ENCODE measurements around the gene C9. TPM values are rescaled to one million over a fixed set of nuclear protein-coding genes. Genes with fewer than 3 reads are reported as not detected.

Gene C9
- total and polyA plus RNA-seq, 2 experiments from 2014 or later: not detected

- Mint-ChIP-seq H3K27ac (no peak overlapping the region), H3K36me3 (ENCODE audit: low read depth) (no peaks in the 10 kb centered on the region; the same call in 2 of the 3 replicates), H3K4me3 (no peak overlapping the region), H3K4me1 (no peaks in the 10 kb centered on the region), H3K9me3 (peaks cover 4% of the 10 kb centered on the region; the same call in 1 of the 3 replicates), H3K27me3 (ENCODE audit: insufficient read depth, low read depth, poor library complexity) (peaks cover 4% of the 10 kb centered on the region)
- no peak overlapping the region for H3K4me3 ChIP-seq
- no peak overlapping the region for H3K27ac ChIP-seq (ENCODE audit: low read depth)
- H3K4me2 ChIP-seq: no peak overlapping the region
- no peaks in the 10 kb centered on the region for H3K9me2 ChIP-seq (ENCODE audit: insufficient read depth)
- H3K27me3 ChIP-seq (ENCODE audit: insufficient read depth): no peaks in the 10 kb centered on the region
- H4K20me1 ChIP-seq (replicated peaks; ENCODE audit: insufficient read depth): no peaks in the 10 kb centered on the region
- H3K4me1 ChIP-seq (ENCODE audit: insufficient read depth): no peaks in the 10 kb centered on the region
- no peak for ATAC-seq
- no peaks in the 10 kb centered on the region for H3F3A ChIP-seq (replicated peaks; ENCODE audit: low read depth)
- no peak for DNase-seq (ENCODE audit: low spot score)
- TF ChIP-seq ZNF114 (CRISPR knock-in tag; IDR thresholded peaks at IDR 0.05): no peak
- no peak for TF ChIP-seq STAT1 (IDR thresholded peaks at IDR 0.05; ENCODE audit: unreplicated experiment)
- no peak for TF ChIP-seq REST (IDR thresholded peaks at IDR 0.05; ENCODE audit: unreplicated experiment)
- TF ChIP-seq ZNF331 (CRISPR knock-in tag; IDR thresholded peaks at IDR 0.05; ENCODE audit: low read depth): no peak
- no peak for TF ChIP-seq NANOG (IDR thresholded peaks at IDR 0.05; ENCODE audit: borderline replicate concordance)
- TF ChIP-seq EZH2 (IDR thresholded peaks at IDR 0.05; ENCODE audit: low read depth, unreplicated experiment): no peak
- TF ChIP-seq CTCF (conservative IDR thresholded peaks at IDR 0.05; ENCODE audit: low read depth in 2 of 2): no peak
- no peak for TF ChIP-seq ZNF462 (CRISPR knock-in tag; IDR thresholded peaks at IDR 0.05)
- no peaks in the 10 kb centered on the region for H3K79me2 ChIP-seq (replicated peaks; ENCODE audit: insufficient read depth)
- no peak overlapping the region for H2AFZ ChIP-seq
- H3K36me3 ChIP-seq (ENCODE audit: insufficient read depth): no peaks in the 10 kb centered on the region
Measured at GRCh38 chr5:39302472-39302871, 61.8 kb downstream of the C9 start.

Data from GM23338 (cell line).